ENCODE measurements around the gene CHL1.

GRCh38 chr3:263393-263792 lies 66.8 kb downstream of the CHL1 start:
- TF ChIP-seq GATA2 (IDR thresholded peaks at IDR 0.05; ENCODE audit: low read depth, low read length) (no peak), GATA3 (IDR thresholded peaks at IDR 0.05; ENCODE audit: low read depth, low read length) (peak; percentile 47)
